ENCODE results near the gene CDNF. TPM values are rescaled to one million over a fixed set of nuclear protein-coding genes. Genes with fewer than 3 reads are reported as not detected.
"Not testable (repeated sequence)": the region's sequence is repeated elsewhere in the genome, so short reads cannot be mapped to it uniquely, and the experiment has no call there.

Gene CDNF
- total RNA-seq, 1 experiment from 2014 or later: not detected

DNA sequence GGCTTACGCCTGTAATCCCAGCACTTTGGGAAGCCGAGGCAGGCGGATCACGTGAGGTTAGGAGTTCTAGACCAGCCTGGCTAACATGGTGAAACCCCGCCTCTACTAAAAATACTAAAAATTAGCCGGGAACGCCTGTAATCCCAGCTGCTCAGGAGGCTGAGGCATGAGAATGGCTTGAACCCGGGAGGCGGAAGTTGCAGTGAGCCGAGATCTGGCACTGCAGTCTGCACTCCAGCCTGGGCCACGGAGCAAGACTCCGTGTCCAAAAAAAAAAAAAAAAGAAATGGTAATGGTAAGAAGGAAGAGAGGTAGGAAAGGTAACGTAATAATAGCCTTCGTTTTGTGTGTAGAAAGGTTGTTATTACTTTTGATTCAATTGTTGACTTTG, 1.5 kb upstream of the CDNF start:
- no peak for DNase-seq (ENCODE audit: low read depth)

DNA sequence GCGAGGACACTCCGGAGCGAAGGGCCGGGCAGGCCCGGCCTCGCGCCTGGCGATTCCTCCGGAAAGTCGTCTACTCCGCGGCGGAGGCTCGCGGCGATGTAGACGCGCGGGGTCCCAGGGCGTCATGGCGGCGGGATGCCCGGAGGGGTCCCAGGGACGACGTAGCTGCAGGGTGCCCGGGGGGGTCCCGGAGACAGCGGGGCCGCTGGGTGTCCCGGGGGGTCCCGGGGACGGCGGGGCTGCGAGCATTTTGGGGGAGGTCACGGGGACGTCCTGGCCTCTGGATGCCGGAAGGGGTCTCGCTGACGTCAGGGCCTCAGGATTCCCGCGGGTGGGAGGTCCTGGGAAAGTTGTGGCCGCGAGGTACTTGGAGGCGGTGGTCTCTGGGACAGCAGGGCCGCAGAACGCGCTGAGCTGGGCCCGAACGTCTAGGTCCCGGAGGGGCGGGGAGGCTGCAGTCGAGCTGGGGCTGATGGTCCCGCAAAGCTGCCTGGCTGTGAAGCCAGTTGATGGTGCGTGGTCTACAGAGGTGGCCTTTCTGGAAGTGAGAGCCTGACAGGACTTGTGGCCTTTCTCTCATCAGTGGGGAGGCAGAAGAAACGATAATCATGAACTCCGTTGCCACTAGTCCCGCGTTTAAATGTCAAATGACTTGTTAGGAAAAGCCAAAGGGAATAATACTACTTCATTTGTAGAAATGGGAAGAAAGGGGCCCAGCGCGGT, 906 bp upstream of the CDNF start:
- peak; percentile 4 for DNase-seq (ENCODE audit: low read depth)

DNA sequence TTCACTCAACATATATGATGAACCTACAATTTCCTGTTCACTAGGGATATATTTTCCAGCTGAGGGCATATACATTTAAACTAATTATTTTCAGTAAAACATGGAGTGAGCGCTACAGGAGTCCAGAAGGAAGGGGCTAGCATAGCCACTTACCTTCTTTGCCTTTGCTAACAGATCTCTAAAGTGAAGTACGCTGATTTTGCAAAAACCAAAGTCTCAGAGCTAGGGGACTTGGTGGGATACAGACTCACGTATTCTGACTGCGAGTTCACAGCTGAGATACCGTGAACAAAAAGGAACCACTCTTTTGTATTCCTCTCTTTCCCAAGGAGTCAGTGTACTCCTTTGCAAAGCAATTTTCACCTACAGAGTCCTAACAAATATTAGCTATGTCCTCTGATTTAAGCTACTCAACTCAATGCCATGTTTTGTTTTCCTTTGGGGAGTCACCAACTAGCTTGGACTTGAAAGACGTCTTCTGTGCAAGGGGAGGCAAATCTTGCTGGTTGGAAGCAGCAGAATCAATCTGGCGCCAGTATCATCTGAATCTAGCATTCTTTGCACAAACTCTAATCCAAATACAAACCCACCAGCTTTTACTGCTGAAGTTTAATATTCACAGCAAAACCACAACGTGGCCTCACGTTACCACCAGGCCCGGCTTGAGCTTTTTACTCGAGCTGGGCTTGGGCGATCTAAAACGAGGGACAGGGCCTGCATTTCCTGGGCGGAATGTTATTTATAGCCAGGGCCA, 657 bp downstream of the CDNF start:
- peak; percentile 37 for DNase-seq (ENCODE audit: low read depth)

DNA sequence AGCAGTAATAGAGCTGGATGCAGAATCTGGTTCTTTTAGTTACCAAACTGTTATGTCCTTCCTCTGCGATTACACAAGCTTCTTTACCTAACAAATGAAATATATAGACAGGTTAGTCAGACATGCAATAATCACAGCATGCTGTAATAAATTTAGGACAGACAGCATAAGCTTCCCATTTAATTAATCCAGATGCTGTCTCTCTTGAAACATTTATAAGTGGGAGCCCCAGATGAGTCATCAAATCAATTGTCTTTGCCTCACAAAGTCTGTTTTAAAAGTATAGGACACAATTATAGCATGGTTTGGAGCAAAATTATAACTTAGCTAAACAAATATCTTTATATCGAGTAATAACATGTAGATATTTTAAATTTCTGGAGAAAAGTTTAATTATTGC, 1.6 kb downstream of the CDNF start:
- DNase-seq (ENCODE audit: low read depth): peak; percentile 1

DNA sequence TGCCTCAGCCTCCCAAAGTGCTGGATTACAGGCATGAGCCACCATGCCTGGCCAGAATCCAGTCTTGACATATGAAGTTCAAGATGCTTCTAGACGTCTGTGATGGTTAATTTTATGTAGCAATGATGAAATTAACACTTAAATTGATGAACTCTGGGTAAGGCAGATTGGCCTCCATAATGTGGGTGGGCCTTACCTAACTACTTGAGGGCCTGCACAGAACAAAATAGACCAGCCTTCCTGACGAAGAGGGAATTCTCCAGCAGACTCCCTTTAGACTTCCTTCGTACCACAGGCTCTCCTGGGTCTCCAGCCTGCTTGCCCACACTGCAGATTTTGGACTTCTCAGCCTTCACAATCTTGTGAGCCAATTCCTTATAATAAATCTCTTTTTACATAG, 4.7 kb downstream of the CDNF start:
- no peak for DNase-seq (ENCODE audit: low read depth)

DNA sequence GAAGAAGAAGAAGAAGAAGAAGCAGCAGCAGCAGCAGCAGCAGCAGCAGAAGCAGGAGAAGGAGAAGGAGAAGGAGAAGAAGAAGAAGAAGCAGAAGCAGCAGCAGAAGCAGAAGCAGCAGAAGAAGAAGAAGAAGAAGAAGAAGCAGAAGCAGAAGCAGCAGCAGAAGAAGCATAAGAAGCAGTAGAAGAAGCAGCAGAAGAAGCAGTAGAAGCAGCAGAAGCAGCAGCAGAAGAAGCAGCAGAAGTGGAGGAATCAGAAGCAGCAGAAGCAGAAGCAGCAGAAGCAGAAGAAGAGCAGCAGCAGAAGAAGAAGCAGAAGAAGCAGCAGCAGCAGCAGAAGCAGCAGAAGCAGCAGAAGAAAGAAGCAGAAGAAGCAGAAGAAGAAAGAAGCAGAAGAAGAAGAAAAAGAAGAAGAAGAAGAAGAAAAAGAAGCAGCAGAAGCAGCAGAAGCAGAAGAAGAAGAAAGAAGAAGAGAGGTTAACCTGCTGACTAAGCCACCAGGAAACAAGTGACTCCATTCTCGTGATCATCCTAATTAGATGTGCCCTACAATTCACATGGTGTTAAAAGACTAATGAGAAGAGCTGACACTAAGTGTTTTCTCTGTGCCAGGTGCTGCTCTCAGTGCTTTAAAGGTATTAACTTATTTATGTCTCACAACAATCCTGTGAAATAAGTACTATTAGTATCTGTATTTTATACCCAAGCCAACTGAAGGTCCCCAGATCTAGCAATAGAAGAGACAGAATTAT, 11.6 kb downstream of the CDNF start:
- no peak for DNase-seq (ENCODE audit: low read depth)

DNA sequence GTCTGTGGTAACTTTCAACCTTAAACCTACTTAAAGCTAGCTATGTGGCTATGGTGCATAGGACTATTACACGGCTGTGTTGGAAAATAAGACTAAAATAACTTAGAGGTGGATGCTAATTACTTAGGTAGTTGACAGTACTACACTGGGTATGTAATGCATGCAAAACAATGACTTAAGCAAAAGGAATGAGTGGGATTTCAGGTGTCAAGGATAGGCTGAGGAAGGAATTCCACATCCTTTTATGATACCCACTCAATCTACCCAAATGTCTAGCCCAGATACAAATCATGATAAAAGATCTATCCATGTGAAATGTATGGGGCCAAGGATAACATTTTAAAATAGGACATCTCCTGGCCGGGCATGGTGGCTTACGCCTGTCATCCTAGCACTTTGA, 13.9 kb downstream of the CDNF start:
- DNase-seq (ENCODE audit: low read depth): no peak

DNA sequence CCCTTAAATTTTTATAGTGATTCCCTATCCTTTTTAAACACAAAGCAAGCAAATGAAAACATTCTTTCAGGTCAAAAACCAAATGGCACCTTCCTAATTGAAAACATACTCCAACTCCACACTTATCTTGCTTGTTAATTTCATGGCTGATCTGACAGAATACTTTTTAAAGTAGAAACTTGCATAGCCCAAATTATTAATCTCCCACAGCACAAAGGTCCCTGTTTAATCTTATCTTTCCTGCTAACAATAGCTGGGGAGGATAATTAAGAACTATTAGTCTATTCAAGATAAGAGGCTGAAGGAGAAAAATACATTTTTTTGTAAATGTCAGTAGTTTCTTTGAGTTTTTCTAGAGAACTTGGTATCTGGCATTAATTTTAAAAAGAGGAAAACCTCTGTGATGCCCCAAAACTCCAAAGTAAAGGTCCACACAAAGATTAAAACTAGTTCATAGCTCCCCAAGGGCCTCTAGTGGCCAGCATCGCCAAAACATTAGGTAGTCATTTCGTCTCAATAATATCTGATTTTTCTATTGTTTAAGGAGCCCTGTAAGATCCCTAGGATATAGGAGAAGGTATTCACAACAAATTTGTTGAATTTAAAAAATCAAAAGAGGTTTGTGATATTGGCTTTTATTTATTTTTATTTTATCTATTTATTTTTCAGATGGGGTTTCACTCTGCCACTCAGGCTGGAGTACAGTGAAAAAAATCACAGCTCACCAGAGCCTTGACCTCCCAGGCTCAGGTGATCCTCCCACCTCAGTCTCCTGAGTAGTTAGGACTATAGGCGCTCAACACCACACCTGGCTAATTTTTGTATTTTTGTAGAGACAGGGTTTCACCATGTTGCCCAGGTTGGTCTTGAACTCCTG, 14.7 kb downstream of the CDNF start:
- peak; percentile 47 for DNase-seq (ENCODE audit: low read depth)

DNA sequence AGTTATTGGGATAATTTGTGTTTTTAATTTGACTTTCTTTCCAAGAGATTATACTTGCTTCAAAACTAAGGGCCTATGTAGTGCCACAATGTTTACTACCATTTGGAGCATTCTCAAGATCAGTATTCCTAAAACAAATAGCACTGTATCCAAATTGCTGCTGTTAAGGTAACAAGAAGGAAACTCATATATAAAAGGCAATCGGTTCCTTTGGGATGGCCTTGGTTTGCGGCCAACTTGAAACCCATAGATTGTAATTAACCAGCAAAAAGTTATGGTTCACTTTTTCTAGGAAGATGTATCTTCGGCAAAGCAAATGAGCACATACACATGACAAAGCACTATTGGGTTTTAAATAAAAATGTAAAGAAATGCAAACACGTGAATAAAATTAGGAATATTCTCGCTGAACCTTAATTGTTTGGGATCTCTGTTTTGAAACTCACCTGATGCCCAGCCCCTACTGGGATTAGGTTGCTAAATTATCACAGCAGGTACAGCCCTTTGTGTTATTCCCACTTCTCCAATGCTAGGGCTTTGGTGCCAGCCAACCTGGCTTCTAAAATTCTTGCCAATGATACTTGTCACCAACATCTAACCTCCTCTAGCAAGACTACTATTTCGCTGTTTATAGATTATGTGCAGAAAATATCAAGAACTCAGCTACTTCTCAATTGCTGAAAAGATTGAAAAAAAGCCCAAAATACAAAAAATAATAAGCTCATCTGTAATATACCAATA, 16.0 kb downstream of the CDNF start:
- no peak for DNase-seq (ENCODE audit: low read depth)

DNA sequence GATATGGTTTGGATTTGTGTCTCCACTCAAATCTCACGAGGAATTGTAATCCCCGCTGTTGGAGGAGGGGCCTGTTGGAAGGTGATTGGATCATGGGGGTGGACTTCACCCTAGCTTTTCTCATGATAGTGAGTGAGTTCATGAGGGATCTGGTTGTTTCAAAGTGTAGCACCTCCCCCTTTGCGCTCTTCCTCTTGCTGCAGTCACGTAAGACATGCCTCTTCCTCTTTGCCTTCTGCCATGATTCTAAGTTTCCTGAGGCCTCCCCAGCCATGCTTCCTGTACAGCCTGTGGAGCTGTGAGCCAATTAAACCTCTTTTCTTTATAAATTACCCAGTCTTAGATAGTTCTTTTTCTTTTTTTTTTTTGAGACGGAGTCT, 17.1 kb downstream of the CDNF start:
- no peak for DNase-seq (ENCODE audit: low read depth)

DNA sequence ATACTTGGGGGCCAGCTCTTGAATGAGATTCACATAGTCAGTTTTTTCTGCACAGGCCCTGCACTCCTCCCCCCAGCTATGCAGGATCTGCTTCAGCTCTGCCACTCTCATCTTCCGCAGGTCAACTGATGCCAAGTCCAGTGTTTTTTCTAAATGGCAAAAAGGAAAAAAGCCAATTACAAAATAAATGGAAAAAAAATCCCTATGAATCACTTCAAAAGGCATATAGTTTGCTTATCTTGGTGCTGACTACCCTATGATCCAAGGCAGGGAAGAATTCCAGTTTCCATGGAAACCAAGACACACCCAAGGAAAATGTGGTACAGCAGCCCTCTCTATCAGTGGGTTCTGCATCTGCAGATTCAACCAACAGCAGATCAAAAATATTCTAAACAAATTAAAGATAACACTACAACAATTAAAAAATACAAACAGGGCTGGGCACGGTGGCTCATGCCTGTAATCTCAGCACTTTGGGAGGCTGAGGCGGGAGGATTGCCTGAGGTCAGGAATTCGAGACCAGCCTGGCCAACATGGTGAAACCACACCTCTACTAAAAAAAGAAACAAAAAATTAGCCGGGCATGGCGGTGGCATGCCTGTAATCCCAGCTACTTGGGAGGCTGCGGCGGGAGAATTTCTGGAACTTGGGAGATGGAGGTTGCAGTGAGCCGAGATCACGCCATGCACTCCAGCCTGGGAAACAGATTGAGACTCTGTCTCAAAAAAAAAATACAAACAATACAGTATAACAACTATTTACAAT, 17.6 kb downstream of the CDNF start:
- peak; percentile 84 for DNase-seq (ENCODE audit: low read depth)

DNA sequence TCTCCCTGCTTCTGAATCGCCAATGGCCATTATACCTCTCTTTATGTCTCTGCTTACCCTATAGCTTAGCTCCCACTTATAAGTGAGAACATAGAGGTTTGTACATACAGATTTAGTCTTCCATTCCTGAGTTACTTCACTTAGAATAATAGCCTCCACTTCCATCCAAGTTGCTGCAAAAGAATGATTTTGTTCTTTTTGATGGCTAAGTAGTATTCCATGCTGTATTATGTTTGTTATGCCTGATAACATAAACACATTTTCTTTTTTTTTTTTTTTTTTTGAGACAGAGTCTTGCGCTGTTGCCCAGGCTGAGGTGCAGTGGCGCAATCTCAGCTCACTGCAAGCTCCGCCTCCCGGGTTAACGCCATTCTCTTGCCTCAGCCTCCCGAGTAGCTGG, 21.1 kb downstream of the CDNF start:
- not testable (repeated sequence) for DNase-seq (ENCODE audit: low read depth)

DNA sequence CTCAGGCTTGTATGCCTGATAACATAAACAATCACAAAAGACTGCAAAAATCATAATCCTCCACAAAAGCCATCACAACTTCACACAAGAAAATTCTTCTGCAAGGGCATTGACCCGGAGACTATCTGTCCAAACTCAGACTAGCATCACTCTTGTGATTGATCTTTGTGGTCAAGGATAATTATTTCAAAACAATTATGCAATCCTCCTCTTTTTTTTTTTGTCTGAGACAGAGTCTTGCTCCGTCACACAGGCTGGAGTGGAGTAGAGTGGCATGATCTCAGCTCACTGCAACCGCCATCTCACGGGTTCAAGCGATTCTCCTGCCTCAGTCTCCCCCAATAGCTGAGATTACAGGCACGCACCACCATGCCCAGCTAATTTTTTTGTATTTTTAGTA, 22.2 kb downstream of the CDNF start:
- DNase-seq (ENCODE audit: low read depth): no peak

DNA sequence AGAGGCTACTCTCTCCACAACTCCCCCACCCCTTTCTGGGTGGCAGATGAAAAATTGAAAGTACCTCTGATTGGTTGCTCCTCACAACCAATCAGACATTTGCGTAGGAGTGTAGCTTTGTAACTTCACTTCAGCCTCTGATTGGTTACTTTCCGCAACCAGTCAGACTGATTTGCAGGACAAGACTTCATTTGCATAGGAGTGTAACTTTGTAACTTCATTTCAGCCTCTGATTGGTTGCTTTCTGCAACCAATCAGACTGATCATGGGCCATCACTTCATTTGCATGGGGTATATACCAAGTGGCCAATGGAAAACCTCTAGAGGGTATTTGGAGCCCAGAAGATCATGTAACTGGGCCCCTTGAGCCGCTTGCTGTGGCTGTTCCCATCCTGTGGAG, 25.6 kb downstream of the CDNF start:
- DNase-seq (ENCODE audit: low read depth): peak; percentile 9

DNA sequence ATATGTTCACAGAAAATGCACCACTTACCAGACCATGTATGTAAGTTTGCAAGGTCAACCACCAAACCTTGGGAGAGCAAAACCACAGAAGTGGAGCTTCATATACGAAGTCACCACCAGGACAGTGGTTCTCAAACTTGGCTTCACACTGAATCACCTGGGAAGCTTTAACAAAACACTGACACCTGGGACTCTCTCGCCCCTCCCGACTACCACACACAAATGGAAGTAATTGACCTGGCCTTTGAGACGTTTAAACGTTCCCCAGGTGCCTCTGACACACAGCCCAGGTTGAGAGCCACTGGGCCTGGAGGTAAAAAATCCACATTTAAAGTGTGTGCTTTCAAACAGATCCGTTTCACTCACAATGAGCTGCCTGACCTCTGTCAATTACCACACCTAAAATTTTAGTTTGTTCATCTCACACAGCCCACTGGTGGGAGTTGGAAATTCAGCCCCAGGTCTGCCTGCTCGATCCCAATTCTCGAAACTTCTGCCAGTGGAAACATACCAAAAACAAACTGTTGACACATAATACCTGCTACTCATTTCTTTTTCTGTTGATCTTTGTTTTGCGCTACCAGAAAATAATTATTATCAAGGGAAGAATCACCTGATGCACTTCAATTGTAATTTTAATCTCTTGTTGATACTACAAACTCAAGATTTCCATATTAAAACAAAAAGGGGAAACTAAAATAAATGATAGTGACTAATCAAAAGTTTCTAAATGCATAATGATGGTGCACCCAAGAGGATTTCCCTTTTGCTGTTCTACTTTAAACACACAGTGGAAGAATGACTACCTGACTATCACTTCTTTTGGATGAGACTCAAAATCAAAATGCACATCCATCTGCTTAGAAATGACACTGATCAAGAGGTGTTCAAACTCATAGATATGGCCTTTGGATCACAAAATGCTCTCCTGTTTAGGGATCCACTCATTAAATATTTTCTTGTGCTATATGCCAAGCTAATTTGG, 26.6 kb downstream of the CDNF start:
- no peak for DNase-seq (ENCODE audit: low read depth)

DNA sequence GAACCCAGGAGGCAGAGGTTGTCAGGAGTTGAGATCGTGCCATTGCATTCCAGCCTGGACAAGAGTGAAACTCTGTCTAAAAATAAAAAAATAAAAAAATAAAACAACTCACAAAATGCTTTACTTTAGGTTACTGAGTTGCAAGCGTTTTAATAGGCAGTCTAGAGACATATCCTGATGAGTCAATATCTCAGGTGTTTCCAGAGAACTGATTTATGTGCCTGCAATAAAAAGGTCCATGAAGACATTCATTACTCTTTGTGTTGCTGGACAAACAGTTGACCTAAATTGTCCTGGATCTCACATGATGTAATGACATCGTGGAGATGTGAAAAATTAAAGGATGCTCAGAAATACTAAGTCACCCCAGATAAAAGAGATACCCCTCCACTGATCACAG, 31.5 kb downstream of the CDNF start:
- no peak for DNase-seq (ENCODE audit: low read depth)

DNA sequence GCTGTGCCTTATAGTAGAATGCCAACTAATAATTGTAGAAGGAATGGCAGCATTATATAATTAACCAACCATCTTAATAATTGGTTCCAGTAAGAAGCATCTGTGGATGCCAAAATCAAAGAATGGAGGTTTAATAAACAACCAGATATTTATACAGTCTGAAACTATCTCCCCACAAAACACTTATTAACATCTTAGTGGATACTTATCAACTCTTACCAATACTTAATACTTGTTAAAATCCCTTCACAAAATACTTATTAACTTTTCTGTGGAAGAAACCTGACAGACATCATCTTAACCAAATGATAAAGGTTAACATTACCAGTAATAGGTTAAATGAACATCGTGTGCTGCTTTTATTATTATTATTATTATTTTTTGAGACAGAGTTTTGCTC, 34.0 kb downstream of the CDNF start:
- DNase-seq (ENCODE audit: low read depth): no peak

DNA sequence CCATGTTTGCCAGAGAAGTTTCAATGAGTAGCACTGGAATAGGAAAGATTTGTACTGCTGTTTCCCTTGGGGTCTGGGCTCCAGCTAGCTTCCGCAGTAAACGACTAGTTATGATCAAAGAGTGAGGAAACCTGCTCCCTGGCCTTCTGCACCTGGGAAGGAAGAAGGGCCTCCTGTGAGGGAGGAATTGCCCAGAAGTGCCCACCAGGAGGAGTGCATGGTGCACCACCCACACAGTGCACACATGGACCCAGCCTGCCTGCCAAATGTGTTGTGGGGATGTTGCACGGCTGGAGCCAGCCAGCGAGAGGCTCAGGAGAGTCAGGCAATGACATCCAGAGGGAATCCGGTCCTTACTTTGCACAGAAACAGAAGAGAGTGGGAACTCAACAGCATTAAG, 36.1 kb downstream of the CDNF start:
- no peak for DNase-seq (ENCODE audit: low read depth)

DNA sequence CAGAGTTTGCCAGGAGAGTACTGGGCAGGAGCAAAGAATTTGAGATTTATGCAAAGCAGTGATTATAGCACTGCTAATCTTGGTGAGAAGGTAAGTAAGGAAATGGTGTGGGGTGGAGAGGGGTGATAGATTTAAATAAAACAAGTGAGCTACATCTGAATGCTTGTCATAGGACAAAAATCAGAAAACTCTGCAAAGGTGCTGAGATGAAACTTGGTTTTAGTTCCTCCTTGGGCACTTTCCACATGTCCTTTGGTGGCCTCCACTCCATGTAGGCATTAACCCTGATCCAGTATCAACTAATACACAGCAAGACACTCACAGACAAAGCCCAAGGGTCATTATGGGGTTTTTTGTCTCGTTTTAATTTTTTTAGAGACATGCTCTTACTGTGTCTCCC, 37.4 kb downstream of the CDNF start:
- no peak for DNase-seq (ENCODE audit: low read depth)
